ENCODE data around the gene NVL. TPM values are rescaled to one million over a fixed set of nuclear protein-coding genes. Genes with fewer than 3 reads are reported as not detected.
"Not testable (repeated sequence)": the region's sequence is repeated elsewhere in the genome, so short reads cannot be mapped to it uniquely, and the experiment has no call there.

NVL gene
- total RNA-seq, 1 experiment from 2014 or later = 43.4 TPM

DNA sequence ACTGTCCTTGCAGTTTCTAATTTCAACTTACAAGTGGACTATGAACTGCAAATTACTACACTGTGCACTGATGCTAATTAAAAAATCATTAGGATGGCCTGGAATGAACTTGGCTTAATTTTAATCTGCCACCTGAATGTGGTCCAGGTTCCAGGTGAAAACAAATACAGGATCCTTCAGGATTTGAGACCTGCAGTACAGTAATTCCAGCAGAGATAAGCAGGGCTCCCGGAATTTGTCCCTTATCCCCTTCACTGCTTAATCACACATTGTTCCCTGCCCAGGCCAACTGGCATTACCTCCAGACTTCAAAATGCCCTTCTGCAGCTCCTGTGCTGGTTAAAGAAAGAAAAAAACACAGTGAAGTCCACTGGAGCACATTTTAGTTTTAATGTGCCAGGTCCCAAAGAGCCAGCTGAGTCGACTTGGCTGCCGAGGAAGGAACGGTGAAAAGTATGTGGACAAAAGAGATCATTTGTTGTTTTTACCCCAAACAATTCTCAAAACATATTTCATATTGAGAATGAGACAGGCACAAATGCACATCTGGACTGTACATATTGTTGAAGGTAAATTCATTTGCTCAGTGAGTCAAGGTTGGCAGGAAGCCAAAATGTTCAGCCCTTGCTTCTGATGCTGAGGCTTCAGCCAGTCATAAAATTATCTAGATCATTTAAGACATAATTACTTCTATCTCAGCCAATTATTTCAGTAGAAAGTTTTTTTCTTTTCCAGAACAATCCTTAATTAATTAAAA lies 118.6 kb downstream of the NVL start:
- no peak for TF ChIP-seq CTCF (IDR thresholded peaks at IDR 0.05; ENCODE audit: unreplicated experiment)
- peaks cover 8% of the 10 kb centered on the region for H3K4me1 Mint-ChIP-seq (ENCODE audit: low read depth, unreplicated experiment)
- intact Hi-C loops (cut with micrococcal nuclease; ENCODE audit: unreplicated experiment) = no loop called here
- no peaks in the 10 kb centered on the region for H3K9me3 Mint-ChIP-seq (ENCODE audit: low read depth, unreplicated experiment)
- no TSS peak for BruUV-seq (replicated peaks)
- no peaks in the 10 kb centered on the region for H3K27me3 Mint-ChIP-seq (ENCODE audit: unreplicated experiment)
- no peak overlapping the region for H3K4me3 Mint-ChIP-seq (ENCODE audit: low read depth, unreplicated experiment)
- H3K36me3 Mint-ChIP-seq (ENCODE audit: insufficient read depth, unreplicated experiment) = no peaks in the 10 kb centered on the region
- H3K27ac Mint-ChIP-seq (ENCODE audit: unreplicated experiment) = no peak overlapping the region
- CTCF ChIA-PET = no interaction called here
- DNase-seq = peak; percentile 61

DNA sequence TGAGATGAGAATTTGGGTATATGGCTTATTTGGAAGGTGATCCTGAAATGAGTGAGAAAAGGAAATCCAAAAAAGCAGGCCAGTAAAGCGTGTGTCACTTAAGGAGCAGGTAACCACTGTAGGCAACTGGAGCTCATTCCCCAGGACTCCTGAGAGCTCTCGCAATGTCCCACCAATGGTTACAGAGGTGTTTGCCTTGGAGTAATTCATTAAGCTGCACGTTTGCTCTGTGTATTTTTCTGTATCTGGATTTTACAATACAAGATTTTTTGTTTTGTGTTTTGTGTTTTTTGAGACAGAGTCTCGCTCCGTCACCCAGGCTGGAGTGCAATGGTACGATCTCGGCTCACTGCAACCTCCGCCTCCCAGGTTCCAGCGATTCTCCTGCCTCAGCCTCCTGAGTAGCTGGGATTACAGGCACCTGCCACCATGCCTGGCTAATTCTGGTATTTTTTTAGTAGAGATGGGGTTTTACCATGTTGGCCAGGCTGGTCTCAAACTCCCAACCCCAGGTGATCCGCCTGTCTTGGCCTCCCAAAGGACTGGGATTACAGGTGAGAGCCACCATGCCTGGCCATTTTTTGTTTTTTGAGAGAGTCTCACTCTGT lies 123.9 kb downstream of the NVL start:
- H3K9me3 Mint-ChIP-seq (ENCODE audit: low read depth, unreplicated experiment); intact Hi-C loops (cut with micrococcal nuclease; ENCODE audit: unreplicated experiment); H3K36me3 Mint-ChIP-seq (ENCODE audit: insufficient read depth, unreplicated experiment); DNase-seq; H3K27me3 Mint-ChIP-seq (ENCODE audit: unreplicated experiment); BruUV-seq (replicated peaks): not testable (repeated sequence)
- CTCF ChIA-PET = interaction anchor here (0.9 kb wide), 1 partner anchor 35 kb away, joined by 3 read pairs; no protein-coding TSS in a partner anchor
- peaks cover 18% of the 10 kb centered on the region for H3K4me1 Mint-ChIP-seq (ENCODE audit: low read depth, unreplicated experiment)
- peak overlapping the region; percentile 41 for H3K4me3 Mint-ChIP-seq (ENCODE audit: low read depth, unreplicated experiment)
- H3K27ac Mint-ChIP-seq (ENCODE audit: unreplicated experiment) = peak overlapping the region; percentile 83

DNA sequence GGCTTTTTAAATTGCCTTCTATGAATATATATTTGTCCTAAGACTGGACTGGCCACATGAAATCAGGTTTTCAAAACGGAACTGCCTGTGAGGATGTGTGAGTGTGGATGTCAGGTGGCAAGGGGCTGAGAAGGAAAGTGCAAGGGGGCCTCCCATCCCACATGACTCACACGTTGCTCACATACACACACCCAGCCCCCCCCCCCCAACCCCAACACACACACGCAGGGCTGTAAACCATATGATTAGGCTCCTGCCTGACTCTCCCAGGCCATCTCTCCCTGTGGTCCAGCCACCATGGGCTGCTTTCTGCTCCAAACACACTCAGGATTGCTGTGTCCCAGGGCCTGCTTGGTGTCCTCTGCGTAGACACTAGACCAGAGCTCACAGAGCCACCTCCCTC lies 124.5 kb downstream of the NVL start:
- intact Hi-C loops (cut with micrococcal nuclease; ENCODE audit: unreplicated experiment) = no loop called here
- peak overlapping the region; percentile 83 for H3K27ac Mint-ChIP-seq (ENCODE audit: unreplicated experiment)
- no peaks in the 10 kb centered on the region for H3K27me3 Mint-ChIP-seq (ENCODE audit: unreplicated experiment)
- TF ChIP-seq CTCF (IDR thresholded peaks at IDR 0.05; ENCODE audit: unreplicated experiment) = no peak
- no peak for DNase-seq
- no TSS peak for BruUV-seq (replicated peaks)
- no peaks in the 10 kb centered on the region for H3K9me3 Mint-ChIP-seq (ENCODE audit: low read depth, unreplicated experiment)
- CTCF ChIA-PET = interaction anchor here (0.6 to 0.9 kb wide), 3 partner anchors 8 to 36 kb away, joined by 3 to 4 read pairs (median 4); no protein-coding TSS in a partner anchor
- H3K4me1 Mint-ChIP-seq (ENCODE audit: low read depth, unreplicated experiment) = peaks cover 18% of the 10 kb centered on the region
- H3K36me3 Mint-ChIP-seq (ENCODE audit: insufficient read depth, unreplicated experiment) = peaks cover 5% of the 10 kb centered on the region
- peak overlapping the region; percentile 41 for H3K4me3 Mint-ChIP-seq (ENCODE audit: low read depth, unreplicated experiment)

GRCh38 chr1:224203243-224204016 lies 126.5 kb downstream of the NVL start:
- Mint-ChIP-seq H3K9me3 (ENCODE audit: low read depth, unreplicated experiment) (no peaks in the 10 kb centered on the region), H3K27me3 (ENCODE audit: unreplicated experiment) (no peaks in the 10 kb centered on the region), H3K36me3 (ENCODE audit: insufficient read depth, unreplicated experiment) (peaks cover 5% of the 10 kb centered on the region), H3K4me3 (ENCODE audit: low read depth, unreplicated experiment) (no peak overlapping the region), H3K27ac (ENCODE audit: unreplicated experiment) (no peak overlapping the region), H3K4me1 (ENCODE audit: low read depth, unreplicated experiment) (peaks cover 28% of the 10 kb centered on the region)
- CTCF ChIA-PET = interaction anchor here (0.6 to 0.9 kb wide), 3 partner anchors 34 to 413 kb away, joined by 3 to 5 read pairs (median 3); no protein-coding TSS in a partner anchor
- no TSS peak for BruUV-seq (replicated peaks)
- intact Hi-C loops (cut with micrococcal nuclease; ENCODE audit: unreplicated experiment) = no loop called here
- TF ChIP-seq CTCF (IDR thresholded peaks at IDR 0.05; ENCODE audit: unreplicated experiment) = no peak
- DNase-seq = peak; percentile 30
